ENCODE measurements around the gene SLC6A4. TPM values are rescaled to one million over a fixed set of nuclear protein-coding genes. Genes with fewer than 3 reads are reported as not detected.
A peak's percentile ranks its signal among the peaks of the same experiment; 100 is the strongest.
"Not testable (repeated sequence)": the region's sequence is repeated elsewhere in the genome, so short reads cannot be mapped to it uniquely, and the experiment has no call there.

The SLC6A4 gene
- polyA plus RNA-seq, 1 donor (not counting 4 experiments of a cell fraction or from before 2014, with no cell fraction given): not detected

DNA sequence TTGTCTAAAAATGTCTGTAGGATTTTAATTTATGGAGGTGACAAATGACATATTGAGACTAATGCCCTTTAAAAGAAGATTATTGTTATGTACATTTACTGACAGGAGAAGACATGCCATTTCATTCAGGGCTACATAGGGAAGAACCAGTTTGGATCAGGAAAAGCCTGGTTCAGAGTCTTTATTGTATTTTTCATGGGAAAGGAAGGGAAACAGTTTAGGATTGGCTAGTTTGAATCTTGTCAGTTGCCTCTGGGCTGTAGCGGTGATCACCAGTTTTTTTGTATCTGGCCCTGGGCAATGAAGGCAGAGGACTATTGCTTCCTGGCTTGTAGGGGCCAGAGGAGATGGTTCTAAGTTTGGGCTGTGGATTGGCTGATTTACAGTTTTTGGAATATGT is 87.1 kb downstream of the SLC6A4 start:
- Histone ChIP-seq H3K27me3 (ENCODE audit: control insufficient read depth, extremely low read depth, insufficient read depth, low read length) (no peaks in the 10 kb centered on the region), H3K9me1 (ENCODE audit: control insufficient read depth, extremely low read depth, insufficient read depth, low read length) (no peaks in the 10 kb centered on the region), H3K9me3 (ENCODE audit: control insufficient read depth, low read depth, low read length) (no peaks in the 10 kb centered on the region), H3K36me3 (ENCODE audit: control insufficient read depth in 2 of 2, extremely low read depth in 1 of 2, insufficient read depth in 2 of 2, low read length in 2 of 2) (no peaks in the 10 kb centered on the region), H3K4me3 (ENCODE audit: control insufficient read depth in 2 of 3, extremely low read depth in 1 of 3, insufficient read depth in 2 of 3, low read depth in 1 of 3, low read length in 3 of 3) (no peak overlapping the region), H3K79me2 (ENCODE audit: control insufficient read depth, insufficient read depth, low read length) (peaks cover 37% of the 10 kb centered on the region), H2AFZ (ENCODE audit: control insufficient read depth, low read length) (no peak overlapping the region), H3K4me2 (ENCODE audit: control insufficient read depth, extremely low read depth, insufficient read depth, low read depth, low read length) (no peak overlapping the region), H3K27ac (ENCODE audit: control insufficient read depth, insufficient read depth, low read length) (no peak overlapping the region), H3K9ac (ENCODE audit: control insufficient read depth, extremely low read depth, insufficient read depth, low read length) (no peak overlapping the region), H3K4me1 (ENCODE audit: control insufficient read depth, extremely low read depth, insufficient read depth, low read length) (peaks cover 6% of the 10 kb centered on the region), H4K20me1 (ENCODE audit: control insufficient read depth, extremely low read depth, insufficient read depth, low read length) (peaks cover 4% of the 10 kb centered on the region)
- dilution Hi-C loops (cut with MboI; ENCODE audit: extremely low pct_ligation_motif_present, low sequenced_read_pairs): no loop called here
- TF ChIP-seq, protein P1, sequence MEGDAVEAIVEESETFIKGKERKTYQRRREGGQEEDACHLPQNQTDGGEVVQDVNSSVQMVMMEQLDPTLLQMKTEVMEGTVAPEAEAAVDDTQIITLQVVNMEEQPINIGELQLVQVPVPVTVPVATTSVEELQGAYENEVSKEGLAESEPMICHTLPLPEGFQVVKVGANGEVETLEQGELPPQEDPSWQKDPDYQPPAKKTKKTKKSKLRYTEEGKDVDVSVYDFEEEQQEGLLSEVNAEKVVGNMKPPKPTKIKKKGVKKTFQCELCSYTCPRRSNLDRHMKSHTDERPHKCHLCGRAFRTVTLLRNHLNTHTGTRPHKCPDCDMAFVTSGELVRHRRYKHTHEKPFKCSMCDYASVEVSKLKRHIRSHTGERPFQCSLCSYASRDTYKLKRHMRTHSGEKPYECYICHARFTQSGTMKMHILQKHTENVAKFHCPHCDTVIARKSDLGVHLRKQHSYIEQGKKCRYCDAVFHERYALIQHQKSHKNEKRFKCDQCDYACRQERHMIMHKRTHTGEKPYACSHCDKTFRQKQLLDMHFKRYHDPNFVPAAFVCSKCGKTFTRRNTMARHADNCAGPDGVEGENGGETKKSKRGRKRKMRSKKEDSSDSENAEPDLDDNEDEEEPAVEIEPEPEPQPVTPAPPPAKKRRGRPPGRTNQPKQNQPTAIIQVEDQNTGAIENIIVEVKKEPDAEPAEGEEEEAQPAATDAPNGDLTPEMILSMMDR (optimal IDR thresholded peaks at IDR 0.05 in 1 of 3, IDR thresholded peaks at IDR 0.05 in 1 of 3, conservative IDR thresholded peaks at IDR 0.05 in 1 of 3; ENCODE audit: extremely low read depth in 1 of 3, insufficient read depth in 2 of 3, low read length in 3 of 3): no peak
- TF ChIP-seq EZH2 (IDR thresholded peaks at IDR 0.05; ENCODE audit: low read length): no peak
- FAIRE-seq: peak; percentile 9
- DNase-seq (ENCODE audit: low read depth, low spot score): no peak

DNA sequence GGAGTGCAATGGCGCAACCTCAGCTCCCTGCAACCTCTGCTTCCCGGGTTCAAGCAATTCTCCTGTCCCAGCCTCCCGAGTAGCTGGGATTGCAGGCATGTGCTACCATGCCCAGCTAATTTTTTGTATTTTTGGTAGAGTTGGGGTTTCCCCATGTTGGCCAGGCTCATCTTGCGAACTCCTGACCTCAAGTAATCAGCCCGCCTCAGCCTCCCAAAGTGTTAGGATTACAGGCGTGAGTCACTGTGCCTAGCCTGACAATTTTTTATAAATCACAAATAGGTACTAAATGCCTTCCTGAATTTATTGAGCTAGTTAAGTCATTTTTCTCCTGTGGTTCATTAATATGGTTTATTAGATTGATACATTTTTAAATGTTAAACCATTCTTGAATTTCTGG is 87.6 kb downstream of the SLC6A4 start:
- H3K9me3 ChIP-seq (ENCODE audit: control insufficient read depth, low read depth, low read length); H3K4me2 ChIP-seq (ENCODE audit: control insufficient read depth, extremely low read depth, insufficient read depth, low read depth, low read length); H2AFZ ChIP-seq (ENCODE audit: control insufficient read depth, low read length); dilution Hi-C loops (cut with MboI; ENCODE audit: extremely low pct_ligation_motif_present, low sequenced_read_pairs); H3K9me1 ChIP-seq (ENCODE audit: control insufficient read depth, extremely low read depth, insufficient read depth, low read length); H3K27ac ChIP-seq (ENCODE audit: control insufficient read depth, insufficient read depth, low read length); DNase-seq (ENCODE audit: low read depth, low spot score); H3K36me3 ChIP-seq (ENCODE audit: control insufficient read depth in 2 of 2, extremely low read depth in 1 of 2, insufficient read depth in 2 of 2, low read length in 2 of 2); H3K9ac ChIP-seq (ENCODE audit: control insufficient read depth, extremely low read depth, insufficient read depth, low read length); H3K27me3 ChIP-seq (ENCODE audit: control insufficient read depth, extremely low read depth, insufficient read depth, low read length); H3K4me1 ChIP-seq (ENCODE audit: control insufficient read depth, extremely low read depth, insufficient read depth, low read length); H4K20me1 ChIP-seq (ENCODE audit: control insufficient read depth, extremely low read depth, insufficient read depth, low read length); H3K4me3 ChIP-seq (ENCODE audit: control insufficient read depth in 2 of 3, extremely low read depth in 1 of 3, insufficient read depth in 2 of 3, low read depth in 1 of 3, low read length in 3 of 3); FAIRE-seq: not testable (repeated sequence)
- H3K79me2 ChIP-seq (ENCODE audit: control insufficient read depth, insufficient read depth, low read length): peaks cover 39% of the 10 kb centered on the region

Small RNAs within 50 kb of the gene (small RNA-seq; reads per million reads assigned to genes)
- 1.0 to 18.1 (median 5.2) reads per million in 3 experiments for gene RF00154 (ENCODE audit: insufficient read length in 3 of 3, low read depth in 3 of 3, low replicate concordance in 1 of 3)

Other genes with a start within 250 kb of the SLC6A4 start
- 9.0 to 12.7 TPM (median 10.1 TPM) in 3 replicates for gene NSRP1, start 118.9 kb downstream of the SLC6A4 start, polyA plus RNA-seq
- gene BLMH, start 56.2 kb upstream of the SLC6A4 start, polyA plus RNA-seq: 1.7 to 4.2 TPM (median 3.5 TPM) in 3 replicates
- gene TMIGD1, start 98.4 kb upstream of the SLC6A4 start, polyA plus RNA-seq: not detected in 3 replicates
- gene CPD, start 143.2 kb upstream of the SLC6A4 start, polyA plus RNA-seq: 24.0 to 30.5 TPM (median 29.3 TPM) in 3 replicates
- gene GOSR1, start 241.7 kb upstream of the SLC6A4 start, polyA plus RNA-seq: 17.3 to 32.6 TPM (median 24.5 TPM) in 3 replicates

Data from keratinocyte (primary cell).